Measurements from ENCODE around the gene CTNNBIP1. TPM values are rescaled to one million over a fixed set of nuclear protein-coding genes. Genes with fewer than 3 reads are reported as not detected.

The CTNNBIP1 gene
- total RNA-seq, 1 experiment from 2014 or later: 17.1 TPM

DNA sequence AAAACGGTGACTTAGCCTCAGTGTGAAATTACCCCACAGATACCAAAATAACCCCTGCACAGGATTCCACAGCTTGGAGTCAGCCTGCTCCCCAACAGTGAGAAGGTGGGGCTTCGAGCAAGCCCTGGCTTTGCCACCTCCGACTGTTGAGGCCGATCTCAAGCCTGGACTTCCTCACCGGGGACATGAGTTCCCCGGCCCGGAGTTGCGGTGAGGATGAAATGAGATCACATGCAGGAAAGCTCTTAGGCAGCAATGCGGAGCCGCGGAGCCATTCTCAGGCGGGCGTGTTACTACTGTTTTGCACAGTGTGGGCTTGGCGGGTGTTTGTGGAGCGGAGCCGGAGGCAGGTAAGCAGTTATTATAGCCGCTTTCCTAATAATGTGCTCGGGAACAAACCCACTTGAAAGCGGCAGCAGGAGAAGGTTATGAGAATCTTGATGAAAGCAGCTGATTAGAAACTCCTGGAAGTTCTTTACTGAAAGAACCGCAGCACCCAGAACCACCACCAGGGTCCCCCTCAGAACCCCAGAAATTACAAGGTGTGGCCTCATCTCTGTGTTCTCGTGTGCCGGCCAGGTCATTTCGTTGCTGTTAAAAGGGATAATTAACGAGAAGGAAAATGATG is 82.4 kb downstream of the CTNNBIP1 start:
- H3K9me3 ChIP-seq: no peaks in the 10 kb centered on the region
- H3K27me3 ChIP-seq (replicated peaks; ENCODE audit: control insufficient read depth, insufficient read depth, low read length): no peaks in the 10 kb centered on the region
- no peaks in the 10 kb centered on the region for H3K27me3 Mint-ChIP-seq (ENCODE audit: insufficient read depth, unreplicated experiment)
- no peak overlapping the region for H3K4me3 ChIP-seq (ENCODE audit: low read depth, low read length)
- POLR2A ChIA-PET: no interaction called here
- CTCF ChIA-PET: interaction anchor here (0.7 kb wide), 1 partner anchor 107 kb away, joined by 3 read pairs; no protein-coding TSS in a partner anchor
- peaks cover 13% of the 10 kb centered on the region for H3K4me1 Mint-ChIP-seq (ENCODE audit: low read depth, unreplicated experiment)
- no peak for DNase-seq
- BruUV-seq (replicated peaks): no TSS peak
- intact Hi-C loops (cut with micrococcal nuclease; ENCODE audit: unreplicated experiment): loop anchor here (1.0 kb wide), 1 partner anchor 43 kb away; no protein-coding TSS in a partner anchor
- H3K4me1 ChIP-seq: peaks cover 16% of the 10 kb centered on the region; the same call in 1 of the 2 replicates
- H3K4me3 Mint-ChIP-seq (ENCODE audit: unreplicated experiment): no peak overlapping the region
- H3K9me3 Mint-ChIP-seq (ENCODE audit: unreplicated experiment): no peaks in the 10 kb centered on the region
- H3K27ac Mint-ChIP-seq (ENCODE audit: unreplicated experiment): no peak overlapping the region
- no peaks in the 10 kb centered on the region for H3K36me3 ChIP-seq (ENCODE audit: control insufficient read depth, insufficient read depth, low read length)
- TF ChIP-seq, protein P1, sequence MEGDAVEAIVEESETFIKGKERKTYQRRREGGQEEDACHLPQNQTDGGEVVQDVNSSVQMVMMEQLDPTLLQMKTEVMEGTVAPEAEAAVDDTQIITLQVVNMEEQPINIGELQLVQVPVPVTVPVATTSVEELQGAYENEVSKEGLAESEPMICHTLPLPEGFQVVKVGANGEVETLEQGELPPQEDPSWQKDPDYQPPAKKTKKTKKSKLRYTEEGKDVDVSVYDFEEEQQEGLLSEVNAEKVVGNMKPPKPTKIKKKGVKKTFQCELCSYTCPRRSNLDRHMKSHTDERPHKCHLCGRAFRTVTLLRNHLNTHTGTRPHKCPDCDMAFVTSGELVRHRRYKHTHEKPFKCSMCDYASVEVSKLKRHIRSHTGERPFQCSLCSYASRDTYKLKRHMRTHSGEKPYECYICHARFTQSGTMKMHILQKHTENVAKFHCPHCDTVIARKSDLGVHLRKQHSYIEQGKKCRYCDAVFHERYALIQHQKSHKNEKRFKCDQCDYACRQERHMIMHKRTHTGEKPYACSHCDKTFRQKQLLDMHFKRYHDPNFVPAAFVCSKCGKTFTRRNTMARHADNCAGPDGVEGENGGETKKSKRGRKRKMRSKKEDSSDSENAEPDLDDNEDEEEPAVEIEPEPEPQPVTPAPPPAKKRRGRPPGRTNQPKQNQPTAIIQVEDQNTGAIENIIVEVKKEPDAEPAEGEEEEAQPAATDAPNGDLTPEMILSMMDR (IDR thresholded peaks at IDR 0.05; ENCODE audit: insufficient read depth in 1 of 2, low read depth in 1 of 2, low read length in 1 of 2, severe bottlenecking in 1 of 2, unreplicated experiment in 1 of 2): peak; percentile 23 to 32
- no peaks in the 10 kb centered on the region for H3K36me3 Mint-ChIP-seq (ENCODE audit: insufficient read depth, unreplicated experiment)

DNA sequence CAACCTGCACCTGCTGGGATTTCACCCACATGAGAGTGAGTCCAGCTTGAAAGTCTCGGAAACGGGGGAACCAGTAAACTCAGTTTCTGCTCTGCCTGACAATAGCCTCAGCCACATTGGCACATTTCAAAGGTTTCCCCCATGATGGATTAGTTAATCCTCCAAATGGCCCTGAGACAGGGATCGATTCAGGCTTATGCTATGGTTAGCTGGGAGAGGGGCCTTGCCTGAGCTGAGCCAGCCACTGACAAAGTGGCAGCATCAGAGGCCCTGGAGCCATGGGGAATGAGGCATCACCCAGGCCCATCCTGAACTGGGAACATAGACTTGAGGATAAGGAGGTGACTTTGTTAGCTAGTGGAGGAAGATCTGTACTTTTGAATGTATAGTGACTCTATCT is 83.5 kb downstream of the CTNNBIP1 start:
- no peak overlapping the region for H3K27ac Mint-ChIP-seq (ENCODE audit: unreplicated experiment)

DNA sequence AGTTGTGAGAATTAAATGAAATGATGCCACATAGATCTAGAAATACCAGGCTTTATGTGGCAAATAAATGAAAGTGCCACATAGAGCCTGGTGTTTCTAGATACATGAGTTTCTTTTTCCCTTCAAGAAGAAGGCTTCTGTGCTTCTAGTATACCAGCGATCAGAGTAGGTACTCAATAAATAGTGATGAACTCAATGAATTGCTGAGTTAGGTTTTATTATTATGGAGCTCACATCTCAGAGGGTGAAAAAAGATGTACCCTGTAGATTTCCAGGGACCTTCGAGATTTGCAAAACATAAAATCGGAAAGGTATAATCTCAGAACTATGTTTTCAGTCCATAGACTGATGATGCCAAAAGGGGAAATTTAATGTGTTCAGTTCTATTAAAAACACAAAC is 84.0 kb downstream of the CTNNBIP1 start:
- no TSS peak for BruUV-seq (replicated peaks)
- no peaks in the 10 kb centered on the region for H3K27me3 ChIP-seq (replicated peaks; ENCODE audit: control insufficient read depth, insufficient read depth, low read length)
- Mint-ChIP-seq H3K4me3 (ENCODE audit: unreplicated experiment) (no peak overlapping the region), H3K9me3 (ENCODE audit: unreplicated experiment) (no peaks in the 10 kb centered on the region), H3K27me3 (ENCODE audit: insufficient read depth, unreplicated experiment) (no peaks in the 10 kb centered on the region), H3K27ac (ENCODE audit: unreplicated experiment) (no peak overlapping the region), H3K4me1 (ENCODE audit: low read depth, unreplicated experiment) (peaks cover 13% of the 10 kb centered on the region), H3K36me3 (ENCODE audit: insufficient read depth, unreplicated experiment) (no peaks in the 10 kb centered on the region)
- ChIA-PET CTCF (no interaction called here), POLR2A (no interaction called here)
- H3K4me3 ChIP-seq (ENCODE audit: low read depth, low read length): no peak overlapping the region
- DNase-seq: no peak
- H3K4me1 ChIP-seq: peaks cover 28% of the 10 kb centered on the region
- TF ChIP-seq, protein P1 (IDR thresholded peaks at IDR 0.05; ENCODE audit: insufficient read depth in 1 of 2, low read depth in 1 of 2, low read length in 1 of 2, severe bottlenecking in 1 of 2, unreplicated experiment in 1 of 2): no peak
- intact Hi-C loops (cut with micrococcal nuclease; ENCODE audit: unreplicated experiment): no loop called here
- H3K36me3 ChIP-seq (ENCODE audit: control insufficient read depth, insufficient read depth, low read length): no peaks in the 10 kb centered on the region
- H3K9me3 ChIP-seq: no peaks in the 10 kb centered on the region

More for the DNA sequence above, 83.5 kb downstream of the CTNNBIP1 start:
- DNase-seq: no peak
- no peaks in the 10 kb centered on the region for H3K9me3 Mint-ChIP-seq (ENCODE audit: unreplicated experiment)
- intact Hi-C loops (cut with micrococcal nuclease; ENCODE audit: unreplicated experiment): no loop called here
- H3K36me3 ChIP-seq (ENCODE audit: control insufficient read depth, insufficient read depth, low read length): no peaks in the 10 kb centered on the region
- peaks cover 25% of the 10 kb centered on the region for H3K4me1 ChIP-seq
- no peaks in the 10 kb centered on the region for H3K36me3 Mint-ChIP-seq (ENCODE audit: insufficient read depth, unreplicated experiment)
- ChIA-PET POLR2A (interaction anchor here (0.5 kb wide), 1 partner anchor 697 kb away, joined by 3 read pairs; no protein-coding TSS in a partner anchor), CTCF (no interaction called here)
- peaks cover 13% of the 10 kb centered on the region for H3K4me1 Mint-ChIP-seq (ENCODE audit: low read depth, unreplicated experiment)
- no peaks in the 10 kb centered on the region for H3K9me3 ChIP-seq
- no peaks in the 10 kb centered on the region for H3K27me3 ChIP-seq (replicated peaks; ENCODE audit: control insufficient read depth, insufficient read depth, low read length)
- no peak overlapping the region for H3K4me3 ChIP-seq (ENCODE audit: low read depth, low read length)
- no TSS peak for BruUV-seq (replicated peaks)
- H3K4me3 Mint-ChIP-seq (ENCODE audit: unreplicated experiment): no peak overlapping the region
- TF ChIP-seq, protein P1 (IDR thresholded peaks at IDR 0.05; ENCODE audit: insufficient read depth in 1 of 2, low read depth in 1 of 2, low read length in 1 of 2, severe bottlenecking in 1 of 2, unreplicated experiment in 1 of 2): no peak
- H3K27me3 Mint-ChIP-seq (ENCODE audit: insufficient read depth, unreplicated experiment): no peaks in the 10 kb centered on the region

All from Caco-2 (cell line).